ENCODE results near the gene TKT.

DNA sequence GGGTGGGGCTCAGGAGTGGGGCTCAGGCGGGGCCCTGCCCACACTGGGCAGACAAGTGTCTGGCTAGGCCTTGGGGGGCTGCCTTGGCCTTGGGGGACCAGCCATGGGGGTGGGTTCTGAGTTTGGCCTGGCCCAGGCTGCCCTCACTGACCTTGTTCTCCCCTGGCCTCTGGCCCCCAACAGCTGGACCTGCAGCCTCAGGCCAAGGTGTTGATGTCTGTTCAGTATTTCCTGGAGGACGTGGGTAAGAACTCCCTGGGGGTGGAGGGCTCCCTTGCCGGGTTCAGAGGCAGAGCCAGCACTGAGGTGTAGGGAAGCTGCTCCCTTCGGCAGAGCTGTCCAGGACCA lies 74.8 kb downstream of the TKT start:
- TF ChIP-seq, protein P1, sequence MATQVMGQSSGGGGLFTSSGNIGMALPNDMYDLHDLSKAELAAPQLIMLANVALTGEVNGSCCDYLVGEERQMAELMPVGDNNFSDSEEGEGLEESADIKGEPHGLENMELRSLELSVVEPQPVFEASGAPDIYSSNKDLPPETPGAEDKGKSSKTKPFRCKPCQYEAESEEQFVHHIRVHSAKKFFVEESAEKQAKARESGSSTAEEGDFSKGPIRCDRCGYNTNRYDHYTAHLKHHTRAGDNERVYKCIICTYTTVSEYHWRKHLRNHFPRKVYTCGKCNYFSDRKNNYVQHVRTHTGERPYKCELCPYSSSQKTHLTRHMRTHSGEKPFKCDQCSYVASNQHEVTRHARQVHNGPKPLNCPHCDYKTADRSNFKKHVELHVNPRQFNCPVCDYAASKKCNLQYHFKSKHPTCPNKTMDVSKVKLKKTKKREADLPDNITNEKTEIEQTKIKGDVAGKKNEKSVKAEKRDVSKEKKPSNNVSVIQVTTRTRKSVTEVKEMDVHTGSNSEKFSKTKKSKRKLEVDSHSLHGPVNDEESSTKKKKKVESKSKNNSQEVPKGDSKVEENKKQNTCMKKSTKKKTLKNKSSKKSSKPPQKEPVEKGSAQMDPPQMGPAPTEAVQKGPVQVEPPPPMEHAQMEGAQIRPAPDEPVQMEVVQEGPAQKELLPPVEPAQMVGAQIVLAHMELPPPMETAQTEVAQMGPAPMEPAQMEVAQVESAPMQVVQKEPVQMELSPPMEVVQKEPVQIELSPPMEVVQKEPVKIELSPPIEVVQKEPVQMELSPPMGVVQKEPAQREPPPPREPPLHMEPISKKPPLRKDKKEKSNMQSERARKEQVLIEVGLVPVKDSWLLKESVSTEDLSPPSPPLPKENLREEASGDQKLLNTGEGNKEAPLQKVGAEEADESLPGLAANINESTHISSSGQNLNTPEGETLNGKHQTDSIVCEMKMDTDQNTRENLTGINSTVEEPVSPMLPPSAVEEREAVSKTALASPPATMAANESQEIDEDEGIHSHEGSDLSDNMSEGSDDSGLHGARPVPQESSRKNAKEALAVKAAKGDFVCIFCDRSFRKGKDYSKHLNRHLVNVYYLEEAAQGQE (IDR thresholded peaks at IDR 0.05; ENCODE audit: borderline replicate concordance): no peak
- no peak for TF ChIP-seq MXI1 (conservative IDR thresholded peaks at IDR 0.05; ENCODE audit: poor library complexity, severe bottlenecking)
- TF ChIP-seq, protein P2, sequence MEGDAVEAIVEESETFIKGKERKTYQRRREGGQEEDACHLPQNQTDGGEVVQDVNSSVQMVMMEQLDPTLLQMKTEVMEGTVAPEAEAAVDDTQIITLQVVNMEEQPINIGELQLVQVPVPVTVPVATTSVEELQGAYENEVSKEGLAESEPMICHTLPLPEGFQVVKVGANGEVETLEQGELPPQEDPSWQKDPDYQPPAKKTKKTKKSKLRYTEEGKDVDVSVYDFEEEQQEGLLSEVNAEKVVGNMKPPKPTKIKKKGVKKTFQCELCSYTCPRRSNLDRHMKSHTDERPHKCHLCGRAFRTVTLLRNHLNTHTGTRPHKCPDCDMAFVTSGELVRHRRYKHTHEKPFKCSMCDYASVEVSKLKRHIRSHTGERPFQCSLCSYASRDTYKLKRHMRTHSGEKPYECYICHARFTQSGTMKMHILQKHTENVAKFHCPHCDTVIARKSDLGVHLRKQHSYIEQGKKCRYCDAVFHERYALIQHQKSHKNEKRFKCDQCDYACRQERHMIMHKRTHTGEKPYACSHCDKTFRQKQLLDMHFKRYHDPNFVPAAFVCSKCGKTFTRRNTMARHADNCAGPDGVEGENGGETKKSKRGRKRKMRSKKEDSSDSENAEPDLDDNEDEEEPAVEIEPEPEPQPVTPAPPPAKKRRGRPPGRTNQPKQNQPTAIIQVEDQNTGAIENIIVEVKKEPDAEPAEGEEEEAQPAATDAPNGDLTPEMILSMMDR (IDR thresholded peaks at IDR 0.05; ENCODE audit: poor library complexity, severe bottlenecking): no peak

Measured in neural cell (in vitro differentiated cells).